ENCODE results near the gene DIO3.
"Not testable (repeated sequence)": the region's sequence is repeated elsewhere in the genome, so short reads cannot be mapped to it uniquely, and the experiment has no call there.

DIO3 gene

GRCh38 chr14:101547961-101548669, 13.2 kb upstream of the DIO3 start:
- DNase-seq (ENCODE audit: low read depth) = no peak
- TF ChIP-seq CTCF (IDR thresholded peaks at IDR 0.05; ENCODE audit: control insufficient read depth, insufficient read depth, low read depth, low read length, missing control alignments) = no peak
- H3K4me3 ChIP-seq (ENCODE audit: control insufficient read depth, low read depth, low read length) = no peak overlapping the region

- DNase-seq (ENCODE audit: low read depth) = no peak
- H3K4me3 ChIP-seq (ENCODE audit: control insufficient read depth, low read depth, low read length) = no peak overlapping the region
- no peak for TF ChIP-seq CTCF (IDR thresholded peaks at IDR 0.05; ENCODE audit: control insufficient read depth, insufficient read depth, low read depth, low read length, missing control alignments)
Measured at GRCh38 chr14:101548710-101549109, 12.6 kb upstream of the DIO3 start.

- TF ChIP-seq CTCF (IDR thresholded peaks at IDR 0.05; ENCODE audit: control insufficient read depth, insufficient read depth, low read depth, low read length, missing control alignments) = no peak
- no peak overlapping the region for H3K4me3 ChIP-seq (ENCODE audit: control insufficient read depth, low read depth, low read length)
- no peak for DNase-seq (ENCODE audit: low read depth)
Measured at GRCh38 chr14:101549154-101549553, 12.1 kb upstream of the DIO3 start.

GRCh38 chr14:101550202-101550912, 10.9 kb upstream of the DIO3 start:
- not testable (repeated sequence) for H3K4me3 ChIP-seq (ENCODE audit: control insufficient read depth, low read depth, low read length); DNase-seq (ENCODE audit: low read depth)

GRCh38 chr14:101551729-101552595, 9.3 kb upstream of the DIO3 start:
- no peak for TF ChIP-seq CTCF (IDR thresholded peaks at IDR 0.05; ENCODE audit: control insufficient read depth, insufficient read depth, low read depth, low read length, missing control alignments)
- DNase-seq (ENCODE audit: low read depth) = no peak
- H3K4me3 ChIP-seq (ENCODE audit: control insufficient read depth, low read depth, low read length) = no peak overlapping the region

GRCh38 chr14:101552786-101553231, 8.5 kb upstream of the DIO3 start:
- no peak overlapping the region for H3K4me3 ChIP-seq (ENCODE audit: control insufficient read depth, low read depth, low read length)
- no peak for DNase-seq (ENCODE audit: low read depth)
- no peak for TF ChIP-seq CTCF (IDR thresholded peaks at IDR 0.05; ENCODE audit: control insufficient read depth, insufficient read depth, low read depth, low read length, missing control alignments)
